ENCODE results near the gene SIDT1. TPM values are rescaled to one million over a fixed set of nuclear protein-coding genes. Genes with fewer than 3 reads are reported as not detected.

The SIDT1 gene
- total RNA-seq, result 0.27 TPM in 1 of 2 replicates, not detected in the other

GRCh38 chr3:113531826-113532697 lies at the start of gene SIDT1:
SIDT1 (plus strand) TSS chr3:113532555; CDS start chr3:113533022, 467 bp downstream.

Other genes starting within 250 kb of the SIDT1 start
- gene CFAP44, start 91.1 kb upstream of the SIDT1 start, total RNA-seq, result 2.6 and 4.4 TPM in 2 replicates
- gene SPICE1, start 17.4 kb upstream of the SIDT1 start, total RNA-seq, result 7.6 and 9.9 TPM in 2 replicates
- 3.6 and 4.0 TPM in 2 replicates for gene USF3, start 164.1 kb downstream of the SIDT1 start, total RNA-seq
- 120 and 171 TPM in 2 replicates for gene NAA50, start 213.7 kb downstream of the SIDT1 start, total RNA-seq
- 77.0 and 80.0 TPM in 2 replicates for gene ATP6V1A, start 214.5 kb downstream of the SIDT1 start, total RNA-seq